GM13977 (cell line): Measurements from ENCODE around the gene PLEKHA1.

Experiments
- DNase-seq: peaks from one replicate; pipeline ENCODE4 v3.0.0; 2012; ENCODE audit warnings: low spot score
- CTCF ChIP-seq: IDR thresholded peaks from 2 replicates; pipeline ENCODE4 v1.5.1; 2012; ENCODE audit warnings: mild to moderate bottlenecking, control low read depth; ENCODE audit not compliant: insufficient read depth; ENCODE audit errors: extremely low read depth, missing control alignments
- in situ Hi-C: fragments of 300-500 bp; cut with MboI; formaldehyde crosslinking; loops from one replicate; pipeline ENCODE4 v1.12.0; 2022; ENCODE audit warnings: low sequenced_read_pairs, low pct_unique_long_range_greater_than_20kb, mixed read lengths, inconsistent platforms; ENCODE audit not compliant: unreplicated experiment

The PLEKHA1 gene

DNA sequence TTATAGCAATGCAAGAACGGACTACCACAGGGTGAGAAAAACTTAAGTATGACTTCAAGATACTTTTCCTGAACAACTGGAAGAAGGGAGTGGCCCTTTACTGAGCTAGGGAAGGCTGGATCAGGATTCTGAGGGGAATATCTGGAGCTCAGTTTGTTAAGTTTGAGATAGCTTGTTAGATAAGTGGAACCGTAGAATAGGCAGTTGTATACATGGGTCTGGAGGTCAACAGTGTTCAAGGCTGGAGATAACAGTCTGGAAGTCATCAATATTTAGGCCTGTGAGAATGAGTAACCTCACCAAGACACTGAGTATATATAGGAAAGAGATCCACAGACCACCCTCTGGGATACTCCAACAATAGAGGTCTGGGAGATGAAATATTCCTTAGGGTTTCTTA, 7.2 kb downstream of the PLEKHA1 start:
- no peak for DNase-seq
- in situ Hi-C loops = no loop called here
- TF ChIP-seq CTCF = no peak

DNA sequence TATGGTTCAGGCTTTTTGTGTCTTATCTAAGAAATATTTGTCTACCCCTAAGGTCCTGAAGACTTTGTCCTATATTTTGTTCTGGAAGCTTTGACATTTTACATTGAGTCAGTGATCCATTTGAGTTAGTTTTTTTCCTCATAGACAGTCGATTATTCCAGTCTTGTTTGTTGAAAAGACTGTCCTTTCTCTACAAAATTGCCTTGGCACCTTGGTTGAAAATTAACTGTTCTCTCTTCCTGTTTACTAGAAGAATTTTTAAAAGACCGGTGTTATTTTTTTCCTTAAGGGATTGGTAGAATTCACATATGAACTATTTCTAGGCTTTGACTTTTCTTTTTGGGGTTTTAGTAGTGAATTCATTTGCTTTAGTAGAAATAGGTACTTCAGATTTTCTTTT, 12.0 kb downstream of the PLEKHA1 start:
- no peak for TF ChIP-seq CTCF
- in situ Hi-C loops = no loop called here
- DNase-seq = no peak

- in situ Hi-C loops = no loop called here
- no peak for TF ChIP-seq CTCF
- DNase-seq = no peak
Measured at GRCh38 chr10:122387572-122387971, 13.1 kb downstream of the PLEKHA1 start.

GRCh38 chr10:122388287-122388997, 13.9 kb downstream of the PLEKHA1 start:
- TF ChIP-seq CTCF = no peak
- DNase-seq = no peak
- in situ Hi-C loops = no loop called here

DNA sequence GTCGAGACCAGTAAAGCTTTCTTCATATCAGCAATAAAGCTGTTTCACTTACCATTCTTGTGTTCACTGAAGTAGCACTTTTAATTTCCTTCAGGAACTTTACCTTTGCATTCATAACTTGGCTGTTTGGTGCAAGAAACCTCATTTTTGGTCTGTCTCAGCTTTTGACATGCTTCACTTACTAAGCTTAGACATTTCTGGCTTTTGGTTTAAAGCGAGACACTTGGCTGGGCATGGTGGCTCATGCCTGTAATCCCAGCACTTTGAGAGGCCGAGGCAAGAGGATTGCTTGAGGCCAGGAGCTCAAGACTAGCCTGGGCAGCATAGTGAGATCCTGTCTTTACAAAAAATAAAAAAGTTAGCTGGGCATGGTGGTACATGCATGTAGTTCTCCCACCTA, 15.8 kb downstream of the PLEKHA1 start:
- DNase-seq = no peak
- TF ChIP-seq CTCF = no peak
- in situ Hi-C loops = no loop called here

DNA sequence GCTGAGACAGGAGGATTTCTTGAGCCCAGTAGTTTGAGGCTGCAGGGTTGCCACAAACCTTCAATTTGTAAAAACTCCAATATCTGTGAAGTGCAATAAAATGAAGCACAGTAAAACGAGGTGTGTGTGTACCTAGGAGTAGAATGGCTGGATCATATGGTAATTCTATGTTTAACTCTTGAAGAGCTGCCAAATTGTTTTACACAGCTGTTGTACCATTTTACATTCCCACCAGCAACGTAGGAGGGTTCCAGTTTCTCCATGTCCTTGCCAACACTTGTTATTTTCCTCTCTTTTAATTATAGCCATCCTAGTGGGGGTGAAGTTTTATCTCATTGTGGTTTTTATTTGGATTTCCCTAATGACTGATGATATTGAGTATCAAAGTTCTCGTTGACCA, 16.2 kb downstream of the PLEKHA1 start:
- DNase-seq = no peak
- in situ Hi-C loops = no loop called here
- no peak for TF ChIP-seq CTCF
